Measurements from ENCODE around the gene DGCR2.
"Not testable (repeated sequence)": the region's sequence is repeated elsewhere in the genome, so short reads cannot be mapped to it uniquely, and the experiment has no call there.

DNA sequence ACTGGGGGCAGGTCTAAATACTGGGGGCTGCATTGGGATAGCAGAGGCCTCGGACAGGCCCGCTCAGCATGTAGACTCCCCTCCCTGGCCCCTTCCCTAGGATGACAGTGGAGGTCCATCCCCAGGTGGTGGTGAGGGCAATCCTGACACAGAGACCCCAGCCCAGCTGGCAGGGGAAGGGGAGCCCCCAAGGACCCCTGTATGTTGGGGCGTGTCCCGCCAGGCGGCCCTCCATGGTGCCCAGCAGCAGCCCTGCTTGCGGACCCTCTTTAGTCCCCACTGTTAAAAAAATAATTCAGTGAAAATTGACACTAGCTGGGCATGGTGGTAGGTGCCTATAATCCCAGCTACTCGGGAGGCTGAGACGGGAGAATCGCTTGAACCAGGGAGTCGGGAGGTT, 98.3 kb downstream of the DGCR2 start:
- TF ChIP-seq, protein P1, sequence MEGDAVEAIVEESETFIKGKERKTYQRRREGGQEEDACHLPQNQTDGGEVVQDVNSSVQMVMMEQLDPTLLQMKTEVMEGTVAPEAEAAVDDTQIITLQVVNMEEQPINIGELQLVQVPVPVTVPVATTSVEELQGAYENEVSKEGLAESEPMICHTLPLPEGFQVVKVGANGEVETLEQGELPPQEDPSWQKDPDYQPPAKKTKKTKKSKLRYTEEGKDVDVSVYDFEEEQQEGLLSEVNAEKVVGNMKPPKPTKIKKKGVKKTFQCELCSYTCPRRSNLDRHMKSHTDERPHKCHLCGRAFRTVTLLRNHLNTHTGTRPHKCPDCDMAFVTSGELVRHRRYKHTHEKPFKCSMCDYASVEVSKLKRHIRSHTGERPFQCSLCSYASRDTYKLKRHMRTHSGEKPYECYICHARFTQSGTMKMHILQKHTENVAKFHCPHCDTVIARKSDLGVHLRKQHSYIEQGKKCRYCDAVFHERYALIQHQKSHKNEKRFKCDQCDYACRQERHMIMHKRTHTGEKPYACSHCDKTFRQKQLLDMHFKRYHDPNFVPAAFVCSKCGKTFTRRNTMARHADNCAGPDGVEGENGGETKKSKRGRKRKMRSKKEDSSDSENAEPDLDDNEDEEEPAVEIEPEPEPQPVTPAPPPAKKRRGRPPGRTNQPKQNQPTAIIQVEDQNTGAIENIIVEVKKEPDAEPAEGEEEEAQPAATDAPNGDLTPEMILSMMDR (IDR thresholded peaks at IDR 0.05; ENCODE audit: control extremely low read depth in 1 of 3, insufficient read depth in 1 of 3, low read depth in 1 of 3, low read length in 3 of 3) = not testable (repeated sequence)
- not testable (repeated sequence) for TF ChIP-seq RAD21 (IDR thresholded peaks at IDR 0.05 in 1 of 2, conservative IDR thresholded peaks at IDR 0.05 in 1 of 2; ENCODE audit: low read depth in 2 of 2, low read length in 2 of 2); POLR2AphosphoS5 (IDR thresholded peaks at IDR 0.05; ENCODE audit: low read depth, low read length); CHD2 (IDR thresholded peaks at IDR 0.05; ENCODE audit: low read length); JUN (IDR thresholded peaks at IDR 0.05; ENCODE audit: low read depth, low read length); CEBPB (IDR thresholded peaks at IDR 0.05; ENCODE audit: low read depth, low read length)

Data from H1 (cell line).